ENCODE results near the gene ZNF451.

ZNF451 gene

GRCh38 chr6:57113105-57113504 is 23.1 kb downstream of the ZNF451 start:
- TF ChIP-seq REST (IDR thresholded peaks at IDR 0.05; ENCODE audit: insufficient read depth in 1 of 2, low read depth in 2 of 2, low read length in 2 of 2) = no peak
- TF ChIP-seq FOXP2 (optimal IDR thresholded peaks at IDR 0.05; ENCODE audit: borderline replicate concordance, extremely low read depth, extremely low read length, insufficient read depth) = no peak
- no peak for TF ChIP-seq SIN3A (IDR thresholded peaks at IDR 0.05; ENCODE audit: borderline replicate concordance, insufficient read depth, low read length)
- no peak for TF ChIP-seq POLR2AphosphoS5 (IDR thresholded peaks at IDR 0.05; ENCODE audit: low read depth, low read length)
- TF ChIP-seq TAF1 (IDR thresholded peaks at IDR 0.05; ENCODE audit: borderline replicate concordance, insufficient read depth, low read length) = no peak

- TF ChIP-seq POLR2AphosphoS5 (IDR thresholded peaks at IDR 0.05; ENCODE audit: low read depth, low read length) (no peak), REST (IDR thresholded peaks at IDR 0.05; ENCODE audit: insufficient read depth in 1 of 2, low read depth in 2 of 2, low read length in 2 of 2) (no peak), TAF1 (IDR thresholded peaks at IDR 0.05; ENCODE audit: borderline replicate concordance, insufficient read depth, low read length) (no peak), FOXP2 (optimal IDR thresholded peaks at IDR 0.05; ENCODE audit: borderline replicate concordance, extremely low read depth, extremely low read length, insufficient read depth) (no peak), SIN3A (IDR thresholded peaks at IDR 0.05; ENCODE audit: borderline replicate concordance, insufficient read depth, low read length) (no peak)
These were observed 26.8 kb downstream of the ZNF451 start for GRCh38 chr6:57116776-57117175.

GRCh38 chr6:57117796-57118195 is 27.8 kb downstream of the ZNF451 start:
- no peak for TF ChIP-seq REST (IDR thresholded peaks at IDR 0.05; ENCODE audit: insufficient read depth in 1 of 2, low read depth in 2 of 2, low read length in 2 of 2)
- no peak for TF ChIP-seq FOXP2 (optimal IDR thresholded peaks at IDR 0.05; ENCODE audit: borderline replicate concordance, extremely low read depth, extremely low read length, insufficient read depth)
- TF ChIP-seq SIN3A (IDR thresholded peaks at IDR 0.05; ENCODE audit: borderline replicate concordance, insufficient read depth, low read length) = no peak
- no peak for TF ChIP-seq POLR2AphosphoS5 (IDR thresholded peaks at IDR 0.05; ENCODE audit: low read depth, low read length)
- no peak for TF ChIP-seq TAF1 (IDR thresholded peaks at IDR 0.05; ENCODE audit: borderline replicate concordance, insufficient read depth, low read length)

- no peak for TF ChIP-seq FOXP2 (optimal IDR thresholded peaks at IDR 0.05; ENCODE audit: borderline replicate concordance, extremely low read depth, extremely low read length, insufficient read depth)
These were observed 33.1 kb downstream of the ZNF451 start for GRCh38 chr6:57123111-57123510.

- no peak for TF ChIP-seq REST (IDR thresholded peaks at IDR 0.05; ENCODE audit: insufficient read depth in 1 of 2, low read depth in 2 of 2, low read length in 2 of 2)
- no peak for TF ChIP-seq TAF1 (IDR thresholded peaks at IDR 0.05; ENCODE audit: borderline replicate concordance, insufficient read depth, low read length)
- no peak for TF ChIP-seq SIN3A (IDR thresholded peaks at IDR 0.05; ENCODE audit: borderline replicate concordance, insufficient read depth, low read length)
- TF ChIP-seq POLR2AphosphoS5 (IDR thresholded peaks at IDR 0.05; ENCODE audit: low read depth, low read length) = no peak
- TF ChIP-seq FOXP2 (optimal IDR thresholded peaks at IDR 0.05; ENCODE audit: borderline replicate concordance, extremely low read depth, extremely low read length, insufficient read depth) = no peak
These were observed 37.8 kb downstream of the ZNF451 start for GRCh38 chr6:57127763-57128162.

All from PFSK-1 (cell line).